Natural killer cell treated with Interleukin-12 subunit alpha and Interleukin-12 subunit beta and Interleukin-15 and Interleukin-18, amount 100 ng/mL, for 72 hours (primary cell): Measurements from ENCODE around the gene NPSR1. TPM values are rescaled to one million over a fixed set of nuclear protein-coding genes. Genes with fewer than 3 reads are reported as not detected.
A peak's percentile ranks its signal among the peaks of the same experiment; 100 is the strongest.

ENCODE experiments used
- ATAC-seq, 2 donors: fragments of 150-1000 bp; cut with Tn5 transposase in 1 of 2; sonication (Bioruptor Pico), chemical (Tn5 transposase) in 1 of 2; 2 replicates each; pipeline ENCODE4 v1.10.0; 2021
- DNase-seq: peaks from one replicate; pipeline ENCODE4 v3.0.0; 2022; ENCODE audit warnings: low spot score
- H3K27ac Mint-ChIP-seq, 2 donors: 1 replicate in 1 of 2; 2 replicates in 1 of 2; pipeline ENCODE4 v1.8.0; 2022; ENCODE audit warnings: mixed read lengths in 2 of 2, mild to moderate bottlenecking in 1 of 2, moderate library complexity in 1 of 2
- H3K27me3 Mint-ChIP-seq, 2 donors: 1 replicate in 1 of 2; 2 replicates in 1 of 2; pipeline ENCODE4 v1.8.0; 2022; ENCODE audit warnings: mixed read lengths in 2 of 2
- H3K36me3 Mint-ChIP-seq: one replicate; pipeline ENCODE4 v1.8.0; 2022; ENCODE audit warnings: mixed read lengths
- H3K4me1 Mint-ChIP-seq, 2 donors: 1 replicate in 1 of 2; 2 replicates in 1 of 2; pipeline ENCODE4 v1.8.0; 2022; ENCODE audit warnings: low read depth in 2 of 2, mixed read lengths in 2 of 2, mild to moderate bottlenecking in 1 of 2
- H3K4me3 Mint-ChIP-seq: one replicate; pipeline ENCODE4 v1.8.0; 2022; ENCODE audit warnings: mixed read lengths
- H3K9me3 Mint-ChIP-seq: 2 replicates; pipeline ENCODE4 v1.8.0; 2022; ENCODE audit warnings: mixed read lengths
- total RNA-seq, 2 donors: library from RNA; stranded (reverse); gene quantifications; one replicate each; pipeline ENCODE4 v1.2.3, GENCODE V29; 2022

The NPSR1 gene
- total RNA-seq, 2 donors from 2014 or later: not detected

DNA sequence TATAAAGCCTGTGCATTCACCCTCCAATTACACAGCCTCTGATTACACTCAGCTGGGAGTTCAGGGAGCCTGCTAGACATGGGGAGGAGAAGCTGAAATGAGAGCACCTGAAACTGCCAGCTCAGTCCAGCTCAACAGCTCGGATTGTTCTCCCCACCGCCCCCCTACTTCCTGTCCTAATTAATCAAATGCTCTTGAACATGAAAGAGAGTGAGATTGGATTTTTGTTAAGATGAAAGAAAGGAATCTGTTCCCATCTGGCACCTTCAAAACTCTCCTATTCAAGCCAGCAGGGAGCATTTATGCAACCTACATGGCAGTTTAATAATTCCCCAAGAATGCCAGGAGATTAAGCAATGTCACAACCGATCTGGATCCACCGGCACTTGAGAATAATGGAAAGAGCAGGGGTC, 98.0 kb downstream of the NPSR1 start:
- Mint-ChIP-seq H3K9me3 (no peaks in the 10 kb centered on the region), H3K4me3 (no peak overlapping the region), H3K27me3 (peaks cover 10 to 13% of the 10 kb centered on the region in 2 donors), H3K36me3 (no peaks in the 10 kb centered on the region), H3K27ac (no peak overlapping the region), H3K4me1 (no peaks in the 10 kb centered on the region)
- no peak for ATAC-seq
- DNase-seq: no peak

DNA sequence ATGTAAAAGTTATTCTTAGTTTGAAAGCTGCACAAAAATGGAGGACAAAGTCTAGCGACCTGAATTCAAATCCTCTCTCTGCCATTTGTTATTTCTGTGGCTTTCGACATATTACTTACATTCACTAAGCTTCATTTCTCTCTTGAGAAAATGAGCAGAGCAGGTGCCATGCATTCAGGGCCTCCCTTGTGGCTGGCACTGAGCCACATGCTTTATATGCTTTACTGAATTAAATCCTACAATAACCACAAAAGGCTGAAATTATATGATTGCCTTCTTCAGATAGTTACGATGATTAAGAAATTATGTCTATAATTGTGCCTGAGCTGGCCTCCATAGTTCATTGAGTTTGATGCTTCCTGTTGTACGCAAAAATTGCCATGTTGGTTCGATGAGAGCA, 98.7 kb downstream of the NPSR1 start:
- DNase-seq (no peak), ATAC-seq (no peak)
- H3K27me3 Mint-ChIP-seq: peaks cover 12 to 13% of the 10 kb centered on the region in 2 donors
- no peak overlapping the region for H3K4me3 Mint-ChIP-seq
- H3K36me3 Mint-ChIP-seq: no peaks in the 10 kb centered on the region
- no peak overlapping the region for H3K27ac Mint-ChIP-seq
- H3K4me1 Mint-ChIP-seq: no peaks in the 10 kb centered on the region
- H3K9me3 Mint-ChIP-seq: no peaks in the 10 kb centered on the region

DNA sequence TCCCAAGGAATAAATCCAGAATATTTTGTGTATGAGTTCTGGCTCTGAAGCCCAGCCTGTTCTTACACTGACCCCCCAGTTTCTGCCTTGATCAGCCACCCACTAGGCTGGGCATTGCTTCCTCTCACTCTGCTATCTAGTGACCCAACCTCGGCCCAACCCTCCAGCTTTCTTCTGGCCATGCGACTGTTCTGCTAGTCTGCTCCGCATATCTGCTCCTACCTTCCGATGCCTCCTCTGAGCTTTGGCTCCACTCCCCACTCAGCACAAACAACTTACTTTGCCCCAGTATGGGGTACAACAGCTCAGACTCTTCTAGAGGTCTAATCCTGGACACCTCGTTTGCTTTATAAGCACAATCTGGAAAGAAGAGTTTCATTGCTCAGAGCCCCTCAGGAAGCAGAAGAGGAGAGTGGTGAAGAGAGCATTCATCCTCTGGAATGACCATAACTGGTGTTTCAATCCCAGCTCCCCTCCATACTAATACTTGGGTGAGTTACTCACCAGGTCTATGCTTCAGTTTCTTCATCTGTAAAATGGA, 99.6 kb downstream of the NPSR1 start:
- no peaks in the 10 kb centered on the region for H3K4me1 Mint-ChIP-seq
- peaks cover 13 to 15% of the 10 kb centered on the region in 2 donors for H3K27me3 Mint-ChIP-seq
- peak in 1 of 2 donors; percentile 24 for ATAC-seq
- no peak overlapping the region for H3K4me3 Mint-ChIP-seq
- no peak for DNase-seq
- H3K36me3 Mint-ChIP-seq: no peaks in the 10 kb centered on the region
- no peaks in the 10 kb centered on the region for H3K9me3 Mint-ChIP-seq
- H3K27ac Mint-ChIP-seq: no peak overlapping the region

DNA sequence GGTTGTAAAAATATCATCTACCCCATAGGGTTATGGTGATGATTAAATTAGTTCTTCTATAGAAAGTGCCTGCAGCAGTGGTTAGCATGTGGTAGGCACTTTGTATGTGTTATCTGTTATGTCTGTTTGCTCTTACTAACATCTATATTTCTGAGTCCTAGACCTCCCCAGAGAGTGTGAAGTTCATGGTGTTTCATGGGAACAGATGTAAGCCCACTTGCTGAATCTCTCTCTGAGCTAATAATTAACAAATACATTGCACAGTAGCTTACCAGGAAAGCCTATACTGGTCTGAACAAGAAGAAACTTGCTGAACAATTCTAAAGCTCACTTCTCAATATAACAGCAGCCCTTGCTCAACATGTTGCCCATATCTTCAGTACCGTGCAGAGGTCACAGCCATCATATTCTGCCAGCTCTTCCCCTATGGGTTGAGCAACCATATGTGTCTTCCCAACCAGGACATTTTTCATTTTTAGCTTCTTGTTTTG, 100.1 kb downstream of the NPSR1 start:
- ATAC-seq (peak in 1 of 2 donors; percentile 40), DNase-seq (no peak)
- Mint-ChIP-seq H3K4me3 (no peak overlapping the region), H3K36me3 (no peaks in the 10 kb centered on the region), H3K4me1 (no peaks in the 10 kb centered on the region), H3K27ac (no peak overlapping the region), H3K27me3 (peaks cover 17 to 18% of the 10 kb centered on the region in 2 donors), H3K9me3 (no peaks in the 10 kb centered on the region)

DNA sequence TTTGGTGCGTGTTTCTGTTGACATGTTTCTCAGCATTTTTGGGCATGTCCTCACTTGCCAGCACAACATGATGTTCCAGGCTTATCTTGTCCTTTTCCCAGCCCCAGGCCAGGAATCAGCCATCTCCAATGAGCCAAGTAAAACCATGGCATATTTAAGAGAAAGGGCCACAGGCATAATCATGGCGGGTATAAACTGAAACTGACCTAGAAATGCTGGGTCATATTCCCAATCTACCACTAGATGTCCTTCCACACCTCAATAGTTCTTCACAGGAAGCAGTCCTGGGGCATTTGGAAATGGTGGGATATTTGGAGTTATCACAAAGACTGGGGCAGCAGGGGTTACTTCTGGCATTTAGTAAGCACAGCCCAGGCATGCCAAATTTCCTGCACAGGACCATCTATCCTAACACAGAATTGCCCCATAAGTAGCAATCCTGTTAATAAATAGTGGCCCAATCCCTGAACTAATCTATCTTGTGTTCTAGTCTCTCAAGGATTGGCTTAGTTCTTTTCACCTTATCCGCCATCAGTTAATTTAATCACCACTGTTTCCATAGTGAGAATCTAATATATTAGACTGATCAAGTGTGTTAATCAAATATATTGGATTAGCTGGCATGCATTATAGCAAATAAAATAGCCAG, 101.6 kb downstream of the NPSR1 start:
- Mint-ChIP-seq H3K4me3 (no peak overlapping the region), H3K27me3 (peaks cover 19 to 27% of the 10 kb centered on the region in 2 donors), H3K4me1 (no peaks in the 10 kb centered on the region), H3K27ac (no peak overlapping the region), H3K36me3 (no peaks in the 10 kb centered on the region), H3K9me3 (no peaks in the 10 kb centered on the region)
- DNase-seq (no peak), ATAC-seq (no peak)

DNA sequence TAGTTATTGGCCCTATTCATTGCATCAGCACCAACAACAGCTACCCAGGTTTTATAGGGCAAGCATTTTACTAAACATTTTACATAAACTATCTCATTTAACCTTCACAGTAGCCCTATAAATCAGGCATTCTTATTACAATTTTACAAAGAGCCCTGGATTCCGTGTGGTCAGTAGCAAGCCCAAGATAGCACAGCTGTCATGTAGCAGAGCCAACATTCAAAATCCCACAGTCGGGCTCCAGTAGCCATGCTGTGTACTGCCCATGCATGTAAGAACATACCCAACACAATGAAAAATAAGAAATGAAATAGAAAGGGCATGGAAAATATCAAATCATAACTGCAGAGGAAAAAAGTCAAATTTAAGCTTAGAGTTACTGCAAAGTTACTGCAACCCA, 102.3 kb downstream of the NPSR1 start:
- DNase-seq: no peak
- ATAC-seq: no peak
- Mint-ChIP-seq H3K36me3 (no peaks in the 10 kb centered on the region), H3K4me1 (no peaks in the 10 kb centered on the region), H3K4me3 (no peak overlapping the region), H3K27me3 (peaks cover 21 to 27% of the 10 kb centered on the region in 2 donors), H3K27ac (no peak overlapping the region), H3K9me3 (no peaks in the 10 kb centered on the region)

DNA sequence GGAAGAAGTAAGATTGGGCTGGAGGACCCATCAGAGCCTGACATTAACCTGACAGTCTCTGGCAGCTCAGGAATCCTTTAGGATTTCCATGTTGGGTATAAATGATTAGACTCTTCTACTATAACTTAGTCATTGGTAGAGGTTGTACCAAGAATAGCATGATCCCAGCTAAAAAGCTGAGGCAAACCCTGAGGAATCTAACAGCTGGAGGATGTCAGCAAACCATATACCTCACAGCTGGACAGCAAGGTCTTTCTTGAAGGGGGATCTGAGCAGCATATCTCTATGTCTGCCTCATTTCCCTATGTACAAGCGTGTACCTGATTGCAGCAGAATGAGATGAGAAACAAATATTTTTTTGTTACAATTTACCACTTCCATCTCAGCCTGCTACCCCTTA, 103.2 kb downstream of the NPSR1 start:
- DNase-seq: no peak
- Mint-ChIP-seq H3K27ac (no peak overlapping the region), H3K36me3 (no peaks in the 10 kb centered on the region), H3K4me1 (no peaks in the 10 kb centered on the region), H3K9me3 (no peaks in the 10 kb centered on the region), H3K27me3 (peaks cover 23 to 27% of the 10 kb centered on the region in 2 donors), H3K4me3 (no peak overlapping the region)
- ATAC-seq: no peak

DNA sequence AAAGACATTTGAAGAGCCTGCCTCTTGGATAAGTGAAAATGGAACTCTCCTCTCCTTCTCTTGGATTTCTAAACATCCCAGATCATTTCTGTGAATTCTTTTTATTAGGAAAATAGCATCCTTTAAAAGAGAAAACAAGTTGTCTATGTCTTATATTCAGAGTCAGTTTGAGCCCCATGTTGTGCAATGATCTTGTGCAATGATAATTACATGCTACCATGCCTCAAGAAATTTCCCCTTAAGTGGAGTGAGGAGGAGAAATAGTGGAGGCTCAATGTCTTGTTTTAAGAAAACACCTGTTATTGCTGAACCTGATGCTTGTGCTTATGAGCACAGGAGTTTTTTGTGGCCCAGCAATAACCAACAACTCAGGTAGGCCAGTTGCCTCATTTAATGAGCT, 103.6 kb downstream of the NPSR1 start:
- no peaks in the 10 kb centered on the region for H3K9me3 Mint-ChIP-seq
- ATAC-seq: no peak
- H3K27ac Mint-ChIP-seq: no peak overlapping the region
- H3K27me3 Mint-ChIP-seq: peaks cover 23 to 27% of the 10 kb centered on the region in 2 donors
- no peaks in the 10 kb centered on the region for H3K4me1 Mint-ChIP-seq
- H3K36me3 Mint-ChIP-seq: no peaks in the 10 kb centered on the region
- H3K4me3 Mint-ChIP-seq: no peak overlapping the region
- no peak for DNase-seq

DNA sequence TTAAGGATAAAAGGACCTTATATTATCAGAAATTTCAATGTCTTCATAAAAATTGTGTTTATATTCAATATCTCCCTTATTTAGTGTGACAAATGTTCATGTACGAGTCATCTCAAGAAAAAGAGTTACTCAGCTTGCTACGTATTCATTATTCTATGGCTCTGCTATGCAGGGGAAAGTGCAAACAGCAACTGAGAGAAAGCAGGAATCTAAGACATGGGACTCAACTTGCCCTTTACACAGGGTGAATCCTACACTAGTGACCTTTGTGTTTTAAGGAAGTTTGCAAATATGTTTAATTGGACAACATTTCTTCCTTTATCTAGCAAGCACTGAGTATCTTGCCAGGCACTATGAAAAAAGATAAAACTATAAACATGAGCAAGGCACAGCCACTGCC, 104.7 kb downstream of the NPSR1 start:
- H3K4me3 Mint-ChIP-seq: no peak overlapping the region
- no peak for DNase-seq
- no peak for ATAC-seq
- H3K4me1 Mint-ChIP-seq: no peaks in the 10 kb centered on the region
- no peak overlapping the region for H3K27ac Mint-ChIP-seq
- H3K9me3 Mint-ChIP-seq: no peaks in the 10 kb centered on the region
- peaks cover 21 to 32% of the 10 kb centered on the region in 2 donors for H3K27me3 Mint-ChIP-seq
- H3K36me3 Mint-ChIP-seq: no peaks in the 10 kb centered on the region

DNA sequence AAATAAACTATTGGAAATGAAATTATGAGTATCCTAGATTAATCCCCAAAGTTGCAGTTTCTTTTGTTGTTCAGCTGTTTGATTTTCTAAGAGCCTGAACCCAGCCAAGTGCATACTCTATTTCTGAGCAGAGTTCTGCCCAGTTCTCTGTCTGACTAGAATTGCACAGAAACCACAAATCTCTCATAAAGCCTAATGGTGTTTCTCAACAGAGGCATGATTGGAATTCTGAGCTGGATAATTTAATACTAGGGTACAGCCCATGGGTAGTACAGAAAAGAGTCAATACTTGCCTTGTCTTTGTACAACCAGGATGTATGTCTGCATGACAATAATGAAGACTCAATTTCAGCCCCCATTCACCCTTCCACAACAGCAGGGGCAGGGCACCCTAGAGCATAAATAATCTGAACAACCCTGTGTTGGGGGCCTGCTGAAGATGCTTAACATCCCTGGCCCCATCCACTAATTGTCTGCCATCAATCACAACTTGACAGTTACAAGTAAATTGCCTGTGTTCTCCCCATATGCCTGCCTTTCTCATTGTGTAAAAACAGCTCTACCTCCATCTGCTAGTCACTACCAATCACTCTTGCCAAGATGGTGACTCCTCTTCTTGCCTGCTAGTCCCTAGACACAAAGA, 114.4 kb downstream of the NPSR1 start:
- ATAC-seq (peak in 1 of 2 donors; percentile 20), DNase-seq (no peak)
- Mint-ChIP-seq H3K27me3 (peaks cover 11 to 17% of the 10 kb centered on the region in 2 donors), H3K36me3 (no peaks in the 10 kb centered on the region), H3K4me3 (no peak overlapping the region), H3K27ac (no peak overlapping the region), H3K9me3 (peaks cover 4% of the 10 kb centered on the region), H3K4me1 (no peaks in the 10 kb centered on the region)

DNA sequence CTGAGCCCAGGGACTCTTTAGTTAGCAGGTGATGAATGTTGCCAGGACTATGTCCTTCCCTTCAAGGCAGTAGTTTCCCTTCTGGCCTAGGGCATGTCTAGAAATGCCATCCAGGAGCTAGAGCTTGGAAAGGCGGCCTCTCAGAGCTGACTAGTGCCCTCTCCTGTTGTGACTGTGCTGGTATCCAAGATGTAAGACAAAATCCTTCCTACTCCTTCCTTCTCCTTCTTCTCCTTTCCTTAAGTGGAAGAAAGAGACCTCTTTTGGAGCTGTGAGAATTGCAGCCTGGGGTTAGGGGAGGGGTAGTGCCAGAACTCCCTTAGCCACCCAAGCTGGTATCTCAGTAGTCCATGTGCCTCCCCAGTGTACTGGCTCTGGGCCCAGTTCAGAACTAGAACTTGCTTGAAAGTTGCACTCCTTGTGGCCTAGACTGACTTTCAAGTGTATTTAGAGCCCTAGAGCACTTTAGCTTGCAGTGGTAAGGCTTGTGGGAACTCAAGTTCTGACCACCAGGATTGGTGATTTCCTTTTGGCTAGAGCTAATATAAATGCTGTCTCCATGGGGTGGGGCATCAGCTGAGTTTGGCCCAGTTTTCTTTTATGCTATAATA, 118.8 kb downstream of the NPSR1 start:
- peaks cover 0 to 4% of the 10 kb centered on the region in 2 donors for H3K27me3 Mint-ChIP-seq
- DNase-seq: no peak
- H3K4me1 Mint-ChIP-seq: no peaks in the 10 kb centered on the region
- no peak overlapping the region for H3K27ac Mint-ChIP-seq
- H3K36me3 Mint-ChIP-seq: no peaks in the 10 kb centered on the region
- peaks cover 5% of the 10 kb centered on the region for H3K9me3 Mint-ChIP-seq
- no peak overlapping the region for H3K4me3 Mint-ChIP-seq
- no peak for ATAC-seq

DNA sequence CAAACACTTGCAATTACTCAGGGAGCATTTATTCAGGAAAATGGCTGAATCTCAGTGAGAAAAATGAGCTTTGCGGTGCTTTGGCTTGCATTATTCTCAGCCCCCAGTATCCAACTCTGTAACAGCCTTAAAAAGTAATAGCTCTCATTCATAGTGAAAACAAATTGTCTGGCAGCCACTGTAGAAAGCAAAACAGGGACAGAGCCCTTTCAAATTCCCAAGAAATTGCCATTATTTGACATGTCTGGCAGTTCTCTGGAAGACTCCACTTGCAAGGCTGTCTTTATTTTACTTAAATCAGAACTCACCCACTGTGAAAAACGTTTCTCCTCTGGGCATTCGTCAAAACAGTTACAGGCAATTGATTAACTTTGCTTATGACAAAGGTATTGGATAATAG, 122.5 kb downstream of the NPSR1 start:
- Mint-ChIP-seq H3K27me3 (no peaks in the 10 kb centered on the region), H3K36me3 (peaks cover 16% of the 10 kb centered on the region), H3K27ac (no peak overlapping the region), H3K4me1 (no peaks in the 10 kb centered on the region), H3K4me3 (no peak overlapping the region), H3K9me3 (peaks cover 19% of the 10 kb centered on the region)
- no peak for ATAC-seq
- no peak for DNase-seq

DNA sequence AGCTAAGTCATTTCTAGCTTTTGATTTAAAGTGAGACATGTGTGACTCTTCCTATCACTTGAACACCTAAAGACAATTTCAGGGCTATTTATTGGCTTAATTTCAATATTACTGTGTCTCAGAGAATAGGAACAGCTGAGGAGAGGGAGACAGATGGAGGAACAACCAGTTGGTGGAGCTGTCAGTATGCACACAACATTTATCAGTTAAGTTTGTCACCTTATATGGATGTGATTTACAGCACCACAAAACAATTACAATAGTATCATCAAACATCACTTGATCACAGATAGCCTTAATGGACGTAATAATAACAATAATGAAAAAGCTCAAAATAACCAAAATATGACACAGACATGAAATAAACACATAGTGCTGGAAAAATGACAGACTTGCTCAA, 129.6 kb downstream of the NPSR1 start:
- Mint-ChIP-seq H3K4me3 (no peak overlapping the region), H3K27me3 (peaks cover 5 to 14% of the 10 kb centered on the region in 2 donors), H3K9me3 (peaks cover 16% of the 10 kb centered on the region), H3K4me1 (no peaks in the 10 kb centered on the region), H3K36me3 (peaks cover 14% of the 10 kb centered on the region), H3K27ac (no peak overlapping the region)
- ATAC-seq (no peak), DNase-seq (no peak)

DNA sequence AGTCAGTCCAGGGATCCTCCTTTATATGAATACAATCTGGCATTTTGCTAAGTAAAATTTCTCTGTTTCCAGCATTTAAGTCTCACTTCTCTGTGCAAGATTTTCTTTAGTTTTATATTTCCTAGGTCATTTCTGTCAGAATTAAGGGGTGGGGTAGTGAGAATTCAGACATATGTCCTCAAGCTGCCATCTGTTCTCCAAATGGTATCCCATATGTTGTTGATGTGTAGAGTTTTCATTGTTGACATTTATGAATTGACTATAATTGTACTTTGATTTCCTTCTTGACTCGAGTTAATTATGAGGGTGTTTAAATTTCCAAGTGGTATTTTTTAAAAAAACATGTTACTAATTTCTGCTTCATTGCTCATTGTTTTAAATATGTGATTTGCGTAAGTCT, 148.8 kb downstream of the NPSR1 start:
- DNase-seq (no peak), ATAC-seq (no peak)
- no peaks in the 10 kb centered on the region for H3K36me3 Mint-ChIP-seq
- H3K27ac Mint-ChIP-seq: no peak overlapping the region
- peaks cover 4% of the 10 kb centered on the region for H3K9me3 Mint-ChIP-seq
- no peak overlapping the region for H3K4me3 Mint-ChIP-seq
- H3K4me1 Mint-ChIP-seq: no peaks in the 10 kb centered on the region
- H3K27me3 Mint-ChIP-seq: peaks cover 14 to 22% of the 10 kb centered on the region in 2 donors
